GM19240 (cell line): ENCODE data around the gene GNG7.
"Not testable (repeated sequence)": the region's sequence is repeated elsewhere in the genome, so short reads cannot be mapped to it uniquely, and the experiment has no call there.

Experiments used
- DNase-seq: peaks from one replicate; pipeline ENCODE4 v3.0.0; 2011; ENCODE audit warnings: low spot score; ENCODE audit not compliant: insufficient read length

The GNG7 gene

DNA sequence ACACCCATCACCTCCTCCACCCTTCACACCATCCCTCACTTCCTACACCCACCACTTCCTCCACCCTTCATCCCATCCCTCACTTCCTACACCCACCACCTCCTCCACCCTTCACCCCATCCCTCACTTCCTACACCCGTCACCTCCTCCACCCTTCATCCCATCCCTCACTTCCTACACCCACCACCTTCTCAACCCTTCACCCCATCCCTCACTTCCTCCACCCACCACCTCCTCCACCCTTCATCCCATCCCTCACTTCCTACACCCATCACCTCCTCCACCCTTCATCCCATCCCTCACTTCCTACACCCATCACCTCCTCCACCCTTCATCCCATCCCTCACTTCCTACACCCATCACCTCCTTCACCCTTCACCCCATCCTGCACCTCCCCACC is 11.6 kb upstream of the GNG7 start:
- not testable (repeated sequence) for DNase-seq

- DNase-seq: not testable (repeated sequence)
Measured at GRCh38 chr19:2713170-2713569, 10.7 kb upstream of the GNG7 start.

DNA sequence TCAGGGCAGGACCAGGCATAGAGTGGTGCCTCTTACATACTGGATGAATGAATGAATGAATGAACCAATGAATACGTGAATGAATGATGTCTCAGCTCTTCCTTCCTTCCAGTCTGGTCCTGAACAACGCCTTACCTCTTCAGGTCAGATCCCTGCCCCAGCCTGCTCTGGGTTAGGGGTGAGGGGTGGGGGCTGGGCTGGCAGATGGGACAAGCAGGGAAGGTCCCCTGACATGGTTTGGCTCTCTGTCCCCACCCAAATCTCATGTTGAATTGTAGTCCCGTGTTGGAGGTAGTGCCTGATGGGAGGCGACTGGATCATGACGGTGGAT is 9.3 kb upstream of the GNG7 start:
- DNase-seq: no peak

- DNase-seq: no peak
Measured at GRCh38 chr19:2711172-2711874, 8.8 kb upstream of the GNG7 start.

DNA sequence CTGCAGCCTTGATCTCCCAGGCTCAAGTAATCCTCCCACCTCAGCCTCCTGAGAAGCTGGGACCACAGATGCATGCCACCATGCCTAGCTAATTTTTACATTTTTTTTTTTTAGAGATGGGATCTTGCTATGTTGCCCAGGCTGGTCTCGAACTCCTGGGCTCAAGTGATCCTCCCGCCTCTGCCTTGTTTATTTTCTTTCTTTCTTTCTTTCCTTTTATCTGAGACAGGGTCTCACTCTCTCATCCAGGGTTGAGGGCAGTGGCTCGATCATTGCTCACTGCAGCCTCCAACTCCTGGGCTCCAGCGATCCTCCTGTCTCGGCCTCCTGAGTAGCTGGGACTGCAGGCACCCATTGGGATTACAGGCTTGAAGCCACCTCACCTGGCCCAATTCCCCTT is 3.8 kb upstream of the GNG7 start:
- no peak for DNase-seq

GRCh38 chr19:2703691-2704216 is 1.3 kb upstream of the GNG7 start:
- DNase-seq: no peak

- no peak for DNase-seq
Measured at GRCh38 chr19:2703077-2703437, 563 bp upstream of the GNG7 start.

GRCh38 chr19:2701361-2702169 is 929 bp downstream of the GNG7 start:
- no peak for DNase-seq

DNA sequence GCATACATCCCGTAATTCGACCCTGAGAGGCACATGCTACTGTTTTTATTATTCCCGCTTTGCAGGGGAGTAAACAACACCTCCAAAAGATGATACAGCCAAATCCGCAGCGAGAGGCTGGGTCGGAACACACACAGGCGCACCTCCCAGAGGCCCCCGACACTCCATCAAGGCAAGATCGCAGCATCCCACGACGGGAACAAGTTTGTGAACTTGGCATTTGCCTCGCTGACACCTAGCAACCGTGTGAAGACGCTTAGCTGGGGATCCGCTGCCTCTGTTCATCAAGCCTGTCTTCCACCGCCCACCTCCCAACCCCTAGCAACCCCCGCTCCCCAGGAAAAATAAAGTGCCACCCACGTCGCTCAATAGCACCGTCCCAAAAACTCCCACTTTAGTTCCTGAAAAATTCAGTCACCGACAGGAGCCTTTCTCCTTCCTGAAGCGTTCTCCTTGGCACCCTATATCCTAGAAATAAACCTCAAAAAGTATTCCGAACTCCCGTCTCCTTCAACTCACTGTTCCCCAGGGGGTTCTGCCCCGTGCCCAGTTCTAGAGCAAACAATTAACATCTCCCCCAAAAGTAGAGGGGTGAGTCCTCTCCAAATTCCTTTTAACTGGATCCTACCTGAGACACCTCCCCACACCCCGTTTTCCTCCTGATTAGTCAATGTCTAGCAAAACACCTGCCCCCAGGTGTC is 1.7 kb downstream of the GNG7 start:
- no peak for DNase-seq

DNA sequence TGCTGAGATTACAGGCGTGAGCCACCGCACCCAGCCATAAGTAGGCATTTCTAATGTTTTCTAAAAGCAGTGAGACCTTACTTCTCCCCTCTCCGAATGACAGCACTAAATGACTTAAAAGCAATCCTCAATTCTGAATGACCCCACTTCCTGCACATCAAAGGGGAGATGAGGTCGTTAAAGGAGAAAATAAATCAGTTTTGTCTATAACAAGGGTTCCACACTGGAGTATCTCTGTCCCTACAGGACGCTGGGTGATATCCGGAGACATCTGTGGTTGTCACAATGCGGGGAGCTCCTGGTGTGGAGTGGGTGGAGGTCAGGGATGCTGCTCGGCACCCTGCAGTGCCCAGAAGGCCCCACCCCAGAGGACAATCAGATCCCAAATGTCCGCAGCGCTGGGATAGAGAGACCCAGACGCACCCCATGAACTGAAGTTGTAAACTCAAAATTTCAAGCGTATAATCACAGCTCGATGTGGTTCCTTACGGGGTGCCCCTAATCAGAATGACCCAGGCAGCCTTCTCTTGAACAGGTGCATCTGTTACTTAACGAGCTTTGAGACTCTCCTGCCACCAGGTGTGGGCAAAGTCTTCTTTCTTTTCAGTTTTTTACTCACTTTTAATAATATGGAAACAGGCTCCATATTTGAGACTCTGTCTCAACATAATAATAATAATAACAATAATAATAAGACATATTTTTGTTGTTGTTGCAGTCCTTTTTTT is 2.9 kb downstream of the GNG7 start:
- no peak for DNase-seq

GRCh38 chr19:2694196-2694595 is 8.3 kb downstream of the GNG7 start:
- no peak for DNase-seq

- no peak for DNase-seq
Measured at GRCh38 chr19:2693492-2694160, 8.9 kb downstream of the GNG7 start.

GRCh38 chr19:2691951-2692350 is 10.5 kb downstream of the GNG7 start:
- no peak for DNase-seq

DNA sequence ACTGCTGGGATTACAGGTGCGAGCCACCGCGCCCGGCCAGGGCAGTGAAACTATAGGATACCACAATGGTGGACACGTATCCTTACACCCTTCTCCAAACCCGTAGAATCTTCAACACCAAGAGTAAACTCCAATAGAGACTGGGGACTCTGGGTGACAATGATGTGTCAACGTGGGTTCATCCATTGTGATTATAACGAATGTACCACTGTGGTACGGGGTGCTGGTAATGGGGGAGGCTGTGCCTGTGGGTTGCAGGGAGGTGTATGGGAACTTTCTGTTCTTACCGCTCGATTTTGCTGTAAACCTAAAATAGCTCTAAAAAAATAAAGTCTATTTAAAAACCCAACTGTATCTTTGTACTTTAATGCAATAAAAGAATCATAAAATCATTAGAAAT is 11.6 kb downstream of the GNG7 start:
- DNase-seq: no peak

- DNase-seq: no peak
Measured at GRCh38 chr19:2686360-2686759, 16.1 kb downstream of the GNG7 start.

GRCh38 chr19:2685204-2685704 is 17.2 kb downstream of the GNG7 start:
- DNase-seq: no peak

- no peak for DNase-seq
Measured at GRCh38 chr19:2683430-2684003, 19.0 kb downstream of the GNG7 start.

GRCh38 chr19:2680808-2681207 is 21.7 kb downstream of the GNG7 start:
- peak; percentile 48 for DNase-seq

DNA sequence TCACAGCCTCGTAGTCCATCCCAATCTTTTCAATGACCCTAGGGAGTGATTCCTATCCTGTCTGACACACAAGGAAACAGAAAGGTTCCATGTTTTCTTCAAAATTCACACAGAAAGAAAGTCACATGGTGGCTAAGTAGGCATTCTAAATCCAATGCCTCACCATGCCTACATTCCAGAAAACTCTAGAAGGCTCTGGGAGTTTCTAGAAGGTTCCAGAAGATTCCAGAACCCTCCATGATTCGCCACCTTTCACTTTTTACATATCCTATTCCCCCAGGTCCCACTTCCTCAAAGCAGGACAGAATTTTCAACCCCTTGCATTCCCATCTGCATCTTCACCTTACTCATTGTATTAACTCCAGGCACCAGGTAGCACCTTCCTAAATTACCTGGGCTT is 23.1 kb downstream of the GNG7 start:
- no peak for DNase-seq

- not testable (repeated sequence) for DNase-seq
Measured at GRCh38 chr19:2678948-2679347, 23.5 kb downstream of the GNG7 start.
